Esophagus muscularis mucosa (tissue), 4 donors: Measurements from ENCODE around the gene POC1A. TPM values are rescaled to one million over a fixed set of nuclear protein-coding genes. Genes with fewer than 3 reads are reported as not detected.

Source experiments
- DNase-seq: peaks from one replicate; pipeline ENCODE4 v3.0.0-alpha.2; 2017; ENCODE audit errors: extremely low spot score
- H3K27ac ChIP-seq, 4 donors: fragments of 200-600 bp; sonication (generic); replicated peaks in 1 of 4; 1 replicate in 3 of 4; 2 replicates in 1 of 4; pipeline ENCODE4 v1.5.1; 2016 to 2019; ENCODE audit warnings: mild to moderate bottlenecking in 1 of 4
- H3K27me3 ChIP-seq, 4 donors: fragments of 200-600 bp; sonication (generic); one replicate each; pipeline versions ENCODE4 v1.5.1 to v1.6.0; 2016 to 2019
- H3K36me3 ChIP-seq, 4 donors: fragments of 200-600 bp; sonication (generic); one replicate each; pipeline ENCODE4 v1.5.1; 2016 to 2019
- H3K4me1 ChIP-seq, 4 donors: fragments of 200-600 bp; sonication (generic); one replicate each; pipeline ENCODE4 v1.5.1; 2016 to 2019
- H3K4me3 ChIP-seq, 4 donors: fragments of 200-600 bp; sonication (generic); 1 replicate in 2 of 4; 2 replicates in 2 of 4; pipeline ENCODE4 v1.5.1; 2016 to 2019; ENCODE audit warnings: mild to moderate bottlenecking in 4 of 4, moderate library complexity in 1 of 4
- H3K9me3 ChIP-seq, 4 donors: fragments of 200-600 bp; sonication (generic); 1 replicate in 3 of 4; 2 replicates in 1 of 4; pipeline ENCODE4 v1.5.1; 2016 to 2019
- CTCF ChIP-seq, 3 experiments: fragments of 200-600 bp in 2 of 3; fragments of 450-650 bp in 1 of 3; sonication (generic) in 2 of 3; IDR thresholded peaks; one replicate each; pipeline ENCODE4 v1.5.1; 2017 to 2019; ENCODE audit warnings: antibody characterized with exemption in 3 of 3, mild to moderate bottlenecking in 2 of 3, moderate library complexity in 1 of 3
- EP300 ChIP-seq: sonication (generic); formaldehyde crosslinking; IDR thresholded peaks from one replicate; pipeline ENCODE4 v1.6.1; 2017; ENCODE audit warnings: antibody characterized with exemption
- POLR2A ChIP-seq: fragments of 450-650 bp; IDR thresholded peaks from one replicate; pipeline ENCODE4 v1.6.1; 2017; ENCODE audit warnings: antibody characterized with exemption, moderate library complexity, mild to moderate bottlenecking, low read depth
- POLR2AphosphoS5 ChIP-seq, 2 donors: sonication (generic); formaldehyde crosslinking; IDR thresholded peaks; one replicate each; pipeline ENCODE4 v1.6.1; 2017; ENCODE audit warnings: antibody characterized with exemption in 2 of 2
- WGBS: methylation state at CpG from one replicate; pipeline ENCODE4 v1.1.5; 2018; 5-methylcytosine and 5-hydroxymethylcytosine counted together
- intact Hi-C: fragments of 100-400 bp; cut with DNase I; formaldehyde crosslinking; loops from one replicate; pipeline ENCODE4 v1.15.1; 2023
- total RNA-seq, 4 donors: library from RNA; depleted of rRNA; stranded (reverse); fragments of >200 nt; gene quantifications; one replicate each; pipeline versions ENCODE4 v1.1.0 to v1.2.1, GENCODE V29; 2016

The POC1A gene
- total RNA-seq, 4 donors from 2014 or later, result 0.71 to 2.1 (median 1.2) TPM

- no peak overlapping the region for H3K4me3 ChIP-seq
- H3K27me3 ChIP-seq, result no peaks in the 10 kb centered on the region
- no peak for DNase-seq
- intact Hi-C loops, result loop anchor here (1.0 to 5.0 kb wide), 2 partner anchors 142 to 201 kb away; partner anchors contain the start of genes PARP3 and RRP9
- no peaks in the 10 kb centered on the region for H3K36me3 ChIP-seq
- peaks cover 3 to 5% (median 4%) of the 10 kb centered on the region in 4 donors for H3K4me1 ChIP-seq
- TF ChIP-seq CTCF (IDR thresholded peaks at IDR 0.05) (no peak), POLR2AphosphoS5 (IDR thresholded peaks at IDR 0.05) (no peak), EP300 (no peak), POLR2A (no peak)
- no peak overlapping the region for H3K27ac ChIP-seq
- WGBS, result 100% methylated on average over 3 of the region's 3 CpGs
- H3K9me3 ChIP-seq, result no peaks in the 10 kb centered on the region
These were observed 10.6 kb downstream of the POC1A start for GRCh38 chr3:52143616-52144015.

- H3K4me1 ChIP-seq, result peaks cover 3 to 5% (median 4%) of the 10 kb centered on the region in 4 donors
- no peak overlapping the region for H3K4me3 ChIP-seq
These were observed 11.1 kb downstream of the POC1A start for GRCh38 chr3:52143156-52143555.

GRCh38 chr3:52141751-52142150 lies 12.5 kb downstream of the POC1A start:
- Histone ChIP-seq H3K36me3 (no peaks in the 10 kb centered on the region), H3K27ac (no peak overlapping the region), H3K27me3 (no peaks in the 10 kb centered on the region), H3K9me3 (no peaks in the 10 kb centered on the region), H3K4me1 (peaks cover 3 to 7% (median 5%) of the 10 kb centered on the region in 4 donors), H3K4me3 (no peak overlapping the region)
- 95% methylated on average over 7 of the region's 7 CpGs for WGBS
- DNase-seq, result no peak
- TF ChIP-seq POLR2A (no peak), POLR2AphosphoS5 (IDR thresholded peaks at IDR 0.05) (no peak), CTCF (IDR thresholded peaks at IDR 0.05) (no peak), EP300 (no peak)
- intact Hi-C loops, result loop anchor here (5.0 kb wide), 1 partner anchor 199 kb away; the partner anchor contains the start of genes PARP3 and RRP9

More at GRCh38 chr3:52143156-52143555, 11.1 kb downstream of the POC1A start:
- H3K27ac ChIP-seq, result no peak overlapping the region
- no peaks in the 10 kb centered on the region for H3K27me3 ChIP-seq
- DNase-seq, result no peak
- intact Hi-C loops, result loop anchor here (5.0 kb wide), 1 partner anchor 201 kb away; the partner anchor contains the start of genes PARP3 and RRP9
- H3K9me3 ChIP-seq, result no peaks in the 10 kb centered on the region
- 98% methylated on average over 4 of the region's 4 CpGs for WGBS
- TF ChIP-seq POLR2A (no peak), EP300 (no peak), POLR2AphosphoS5 (IDR thresholded peaks at IDR 0.05) (no peak), CTCF (IDR thresholded peaks at IDR 0.05) (no peak)
- no peaks in the 10 kb centered on the region for H3K36me3 ChIP-seq

GRCh38 chr3:52140769-52141168 lies 13.5 kb downstream of the POC1A start:
- H3K27ac ChIP-seq, result no peak overlapping the region
- no peaks in the 10 kb centered on the region for H3K36me3 ChIP-seq
- no peak for DNase-seq
- intact Hi-C loops, result loop anchor here (5.0 kb wide), 1 partner anchor 198 kb away; the partner anchor contains the start of genes PARP3 and RRP9
- H3K4me1 ChIP-seq, result peaks cover 3 to 8% (median 5%) of the 10 kb centered on the region in 4 donors
- H3K9me3 ChIP-seq, result no peaks in the 10 kb centered on the region
- 96% methylated on average over 5 of the region's 5 CpGs for WGBS
- no peaks in the 10 kb centered on the region for H3K27me3 ChIP-seq
- H3K4me3 ChIP-seq, result no peak overlapping the region
- TF ChIP-seq EP300 (no peak), POLR2A (no peak), CTCF (IDR thresholded peaks at IDR 0.05) (no peak), POLR2AphosphoS5 (IDR thresholded peaks at IDR 0.05) (no peak)

- intact Hi-C loops, result loop anchor here (5.0 kb wide), 2 partner anchors 58 to 198 kb away; partner anchors contain the start of genes PARP3 and RRP9
- Histone ChIP-seq H3K4me3 (no peak overlapping the region), H3K27me3 (no peaks in the 10 kb centered on the region), H3K4me1 (peaks cover 3 to 8% (median 5%) of the 10 kb centered on the region in 4 donors), H3K27ac (no peak overlapping the region), H3K36me3 (no peaks in the 10 kb centered on the region), H3K9me3 (no peaks in the 10 kb centered on the region)
- WGBS, result 85% methylated on average over 8 of the region's 9 CpGs
- no peak for DNase-seq
- TF ChIP-seq POLR2AphosphoS5 (IDR thresholded peaks at IDR 0.05) (no peak), EP300 (no peak), POLR2A (no peak), CTCF (IDR thresholded peaks at IDR 0.05) (no peak)
These were observed 14.2 kb downstream of the POC1A start for GRCh38 chr3:52140000-52140399.
